ENCODE data around the gene IRF5.

The IRF5 gene

GRCh38 chr7:128895320-128895719, 42.4 kb upstream of the IRF5 start:
- Histone ChIP-seq H3K36me3 (replicated peaks) (no peaks in the 10 kb centered on the region), H3K27me3 (replicated peaks) (peaks cover 3% of the 10 kb centered on the region), H3K27ac (no peak overlapping the region), H3K4me3 (ENCODE audit: low read depth, low read length) (no peak overlapping the region)
- no peak for DNase-seq
- in situ Hi-C loops (cut with HindIII; ENCODE audit: low pct_ligation_motif_present, low sequenced_read_pairs): no loop called here
- TF ChIP-seq CTCF (IDR thresholded peaks at IDR 0.05; ENCODE audit: low read depth, low read length, missing control alignments): no peak

- no peak for DNase-seq
- Histone ChIP-seq H3K27me3 (replicated peaks) (no peaks in the 10 kb centered on the region), H3K36me3 (replicated peaks) (no peaks in the 10 kb centered on the region), H3K4me3 (ENCODE audit: low read depth, low read length) (no peak overlapping the region), H3K27ac (no peak overlapping the region)
- in situ Hi-C loops (cut with HindIII; ENCODE audit: low pct_ligation_motif_present, low sequenced_read_pairs): no loop called here
- no peak for TF ChIP-seq CTCF (IDR thresholded peaks at IDR 0.05; ENCODE audit: low read depth, low read length, missing control alignments)
Observed at GRCh38 chr7:128899392-128899791, 38.3 kb upstream of the IRF5 start.

- in situ Hi-C loops (cut with HindIII; ENCODE audit: low pct_ligation_motif_present, low sequenced_read_pairs): loop anchor here (25.0 kb wide), 1 partner anchor 187 kb away; no protein-coding TSS in a partner anchor
- no peak for TF ChIP-seq CTCF (IDR thresholded peaks at IDR 0.05; ENCODE audit: low read depth, low read length, missing control alignments)
- no peak overlapping the region for H3K27ac ChIP-seq
- DNase-seq: no peak
- no peaks in the 10 kb centered on the region for H3K27me3 ChIP-seq (replicated peaks)
- no peaks in the 10 kb centered on the region for H3K36me3 ChIP-seq (replicated peaks)
- H3K4me3 ChIP-seq (ENCODE audit: low read depth, low read length): no peak overlapping the region
Observed at GRCh38 chr7:128900237-128900636, 37.5 kb upstream of the IRF5 start.

- Histone ChIP-seq H3K27ac (no peak overlapping the region), H3K4me3 (ENCODE audit: low read depth, low read length) (no peak overlapping the region), H3K27me3 (replicated peaks) (no peaks in the 10 kb centered on the region), H3K36me3 (replicated peaks) (no peaks in the 10 kb centered on the region)
- peak; percentile 6 for DNase-seq
- no peak for TF ChIP-seq CTCF (IDR thresholded peaks at IDR 0.05; ENCODE audit: low read depth, low read length, missing control alignments)
- in situ Hi-C loops (cut with HindIII; ENCODE audit: low pct_ligation_motif_present, low sequenced_read_pairs): loop anchor here (25.0 kb wide), 1 partner anchor 184 kb away; no protein-coding TSS in a partner anchor
Observed at GRCh38 chr7:128902761-128903585, 34.8 kb upstream of the IRF5 start.

- no peak for TF ChIP-seq CTCF (IDR thresholded peaks at IDR 0.05; ENCODE audit: low read depth, low read length, missing control alignments)
- Histone ChIP-seq H3K27me3 (replicated peaks) (no peaks in the 10 kb centered on the region), H3K36me3 (replicated peaks) (no peaks in the 10 kb centered on the region), H3K27ac (no peak overlapping the region), H3K4me3 (ENCODE audit: low read depth, low read length) (no peak overlapping the region)
- in situ Hi-C loops (cut with HindIII; ENCODE audit: low pct_ligation_motif_present, low sequenced_read_pairs): loop anchor here (25.0 kb wide), 1 partner anchor 184 kb away; no protein-coding TSS in a partner anchor
- no peak for DNase-seq
Observed at GRCh38 chr7:128903621-128904361, 33.9 kb upstream of the IRF5 start.

All from brain microvascular endothelial cell (primary cell).